Stimulated activated CD8-positive, alpha-beta memory T cell treated with anti-CD3 and anti-CD28 coated beads, Interleukin-7, amount 100 ng/mL, for 48 hours (primary cell): ENCODE results near the gene TJAP1.
"Not testable (repeated sequence)": the region's sequence is repeated elsewhere in the genome, so short reads cannot be mapped to it uniquely, and the experiment has no call there.

Experiments
- DNase-seq, 2 donors: peaks; one replicate each; pipeline ENCODE4 v3.0.0-alpha.2; 2020; ENCODE audit warnings: low read depth in 1 of 2; ENCODE audit errors: extremely low read depth in 1 of 2

The TJAP1 gene

GRCh38 chr6:43451939-43452338 lies 25.4 kb upstream of the TJAP1 start:
- DNase-seq, result no peak

DNA sequence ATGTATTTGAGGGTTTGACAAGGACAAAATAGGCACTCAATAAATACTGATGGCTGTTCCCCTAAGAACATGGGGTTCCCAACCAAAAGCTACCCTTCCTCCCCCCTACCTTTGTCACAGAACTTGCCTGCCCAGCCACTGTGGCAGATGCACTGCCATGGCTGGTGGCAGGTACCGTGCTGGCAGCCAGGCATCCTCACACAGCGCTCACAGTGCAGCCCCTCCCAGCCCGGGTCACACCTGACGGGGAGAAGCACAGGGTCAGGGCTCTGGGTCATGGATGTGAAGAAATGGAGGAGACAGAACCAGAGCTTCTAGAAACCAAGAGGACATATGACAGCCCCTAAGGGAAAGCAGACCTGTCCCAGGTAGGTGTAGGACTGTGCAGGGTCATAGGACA lies 24.5 kb upstream of the TJAP1 start:
- no peak for DNase-seq

DNA sequence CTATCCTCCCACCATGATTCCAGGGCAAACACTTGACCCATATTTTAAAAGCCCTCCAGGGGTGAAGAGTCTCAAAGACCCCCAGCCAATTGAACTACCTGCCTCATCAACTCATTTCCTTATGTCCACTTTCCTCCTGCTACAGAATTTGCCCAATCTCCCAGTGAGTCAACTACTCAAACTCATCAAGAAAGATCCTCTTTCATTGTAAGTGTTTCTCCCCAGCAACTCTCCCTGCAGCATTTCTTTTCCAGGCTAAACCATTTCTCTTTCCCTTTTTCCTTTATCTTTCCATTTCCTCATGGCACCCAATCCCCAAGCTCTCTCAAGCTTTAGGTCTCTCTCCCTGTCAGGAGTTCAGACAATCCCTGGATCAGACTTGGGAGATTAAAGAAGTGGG lies 23.5 kb upstream of the TJAP1 start:
- DNase-seq, result no peak

DNA sequence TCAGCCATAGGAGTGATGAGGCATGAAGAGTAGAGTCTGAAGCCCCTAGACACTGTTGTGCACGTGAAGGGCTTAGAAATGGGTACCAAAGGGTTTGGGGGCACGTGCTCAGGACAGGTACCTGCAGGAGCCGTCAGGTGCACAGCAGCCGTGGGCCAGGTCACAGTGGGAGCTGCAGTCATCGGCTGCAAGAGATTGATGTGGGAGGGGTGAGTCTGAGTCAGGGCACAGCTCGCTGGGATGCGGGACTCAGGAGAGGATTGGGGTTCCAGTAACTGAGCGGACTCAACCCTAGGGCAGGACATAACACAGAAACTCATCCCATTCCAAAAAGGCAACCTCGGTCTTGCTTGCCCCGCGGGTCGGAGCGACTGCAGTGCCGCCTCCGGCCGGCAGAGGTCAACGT lies 23.1 kb upstream of the TJAP1 start:
- DNase-seq, result peak; percentile 33 to 38

- DNase-seq, result no peak
Measured at GRCh38 chr6:43454696-43455530, 22.5 kb upstream of the TJAP1 start.

- peak in 1 of 2 donors; percentile 44 for DNase-seq
Measured at GRCh38 chr6:43455531-43456428, 21.6 kb upstream of the TJAP1 start, which contains the start of gene DLK2. Gene DLK2 (minus strand): TSS chr6:43455548. CDS start chr6:43454825, 723 bp downstream.

- DNase-seq, result no peak
Measured at GRCh38 chr6:43457643-43458042, 19.7 kb upstream of the TJAP1 start.

GRCh38 chr6:43458154-43458553 lies 19.2 kb upstream of the TJAP1 start:
- DNase-seq, result not testable (repeated sequence)

- no peak for DNase-seq
Measured at GRCh38 chr6:43459535-43459934, 17.8 kb upstream of the TJAP1 start.

- DNase-seq, result no peak
Measured at GRCh38 chr6:43460032-43460431, 17.3 kb upstream of the TJAP1 start.

- no peak for DNase-seq
Measured at GRCh38 chr6:43461936-43462335, 15.4 kb upstream of the TJAP1 start.

- DNase-seq, result no peak
Measured at GRCh38 chr6:43464337-43464736, 13.0 kb upstream of the TJAP1 start.

DNA sequence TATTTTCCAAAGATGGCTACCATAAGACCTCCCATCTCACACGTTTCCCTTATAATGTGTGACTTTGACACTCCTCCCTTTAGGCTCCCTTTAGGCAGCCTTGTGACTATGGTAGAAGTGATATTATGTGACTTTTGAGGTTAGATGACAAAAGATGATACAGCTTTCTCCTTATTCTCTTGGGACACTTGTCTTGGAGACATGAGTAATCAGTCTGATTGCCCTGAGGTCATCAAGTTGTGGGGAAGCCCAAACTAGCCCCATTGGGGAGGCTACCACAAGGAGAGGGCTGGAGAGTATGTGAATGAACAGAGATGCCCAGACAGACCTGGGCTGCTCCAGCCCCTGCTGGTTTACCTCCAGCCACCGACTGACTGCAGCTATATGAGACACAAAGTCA lies 11.4 kb upstream of the TJAP1 start:
- no peak for DNase-seq

DNA sequence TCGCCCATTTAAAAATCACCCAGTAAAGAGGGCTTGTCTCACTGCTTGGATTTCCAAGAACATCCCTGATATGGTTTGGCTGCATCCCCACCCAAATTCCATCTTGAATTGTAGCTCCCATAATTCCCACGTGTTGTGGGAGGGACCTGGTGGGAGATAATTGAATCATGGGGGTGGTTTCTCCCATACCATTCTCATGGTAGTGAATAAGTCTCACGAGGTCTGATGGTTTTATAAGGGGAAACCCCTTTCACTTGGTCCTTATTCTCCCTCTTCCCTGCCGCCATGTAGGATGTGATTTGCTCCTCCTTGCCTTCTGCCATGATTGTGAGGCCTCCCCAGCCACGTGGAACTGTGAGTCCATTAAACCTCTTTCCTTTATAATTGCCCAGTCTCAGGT lies 10.1 kb upstream of the TJAP1 start:
- DNase-seq, result not testable (repeated sequence)

DNA sequence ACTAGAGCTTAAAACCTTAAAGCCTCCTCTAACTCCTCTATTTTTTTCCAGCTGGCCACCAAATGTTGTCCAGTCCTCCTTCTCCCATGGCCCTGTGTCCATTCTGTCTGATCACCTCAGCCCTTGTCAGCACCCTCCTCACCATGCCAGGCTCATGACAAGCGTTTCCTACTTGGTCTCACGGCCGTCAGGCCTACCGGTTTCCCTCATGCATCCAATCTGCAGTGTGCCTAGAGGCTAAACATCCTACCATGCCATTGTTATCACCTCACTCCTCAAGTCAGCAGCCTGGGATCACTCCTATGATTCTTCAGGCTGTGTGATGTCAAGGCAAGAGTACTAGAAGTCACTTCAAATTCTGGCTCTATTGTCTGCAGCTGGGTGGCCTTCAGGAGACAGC lies 9.6 kb upstream of the TJAP1 start:
- no peak for DNase-seq

- no peak for DNase-seq
Measured at GRCh38 chr6:43468240-43468639, 9.1 kb upstream of the TJAP1 start.

DNA sequence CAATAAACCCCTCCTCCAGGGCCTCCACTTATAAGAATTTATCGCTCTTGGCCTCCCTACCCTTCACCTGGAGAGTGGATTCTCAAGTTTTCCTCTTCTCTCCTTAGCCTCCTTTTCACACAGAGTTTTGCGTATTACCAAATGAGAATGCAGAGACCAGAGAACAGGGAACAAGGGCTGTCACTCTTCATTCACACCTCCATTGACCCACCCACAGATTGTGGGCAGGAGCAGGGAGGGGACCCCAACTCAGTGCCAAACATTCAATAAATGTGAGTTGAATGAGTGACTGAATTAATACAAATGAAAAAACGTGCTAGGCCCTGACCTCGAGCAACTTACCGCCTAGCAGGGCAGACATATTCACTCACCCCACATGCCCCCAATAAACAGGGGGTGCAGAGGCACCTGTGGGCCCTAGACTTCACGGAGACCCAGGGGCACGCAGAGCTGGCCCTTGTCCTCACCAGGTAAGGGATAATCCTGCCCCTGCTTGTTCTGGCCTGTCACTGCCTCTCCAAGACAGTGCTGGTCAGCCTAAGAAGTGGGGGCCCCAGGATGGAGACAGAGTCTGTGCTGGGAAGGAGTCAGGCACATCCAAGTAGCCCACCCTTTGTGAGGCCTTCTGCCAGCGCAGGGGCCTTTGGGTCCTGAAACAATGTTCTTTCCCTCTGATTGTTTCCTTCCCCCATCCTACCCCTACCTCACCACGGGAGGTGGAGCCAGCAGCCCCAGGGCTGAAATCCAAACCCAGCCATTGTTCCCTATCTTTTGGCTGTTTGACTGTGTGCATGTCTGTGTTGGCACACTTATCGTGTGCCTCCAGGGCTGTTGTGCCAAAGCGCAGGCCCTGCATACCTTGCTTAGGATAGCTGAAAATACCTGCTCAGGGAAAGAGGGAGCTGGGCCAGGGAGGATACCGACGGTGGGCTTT lies 8.4 kb upstream of the TJAP1 start:
- DNase-seq, result no peak

DNA sequence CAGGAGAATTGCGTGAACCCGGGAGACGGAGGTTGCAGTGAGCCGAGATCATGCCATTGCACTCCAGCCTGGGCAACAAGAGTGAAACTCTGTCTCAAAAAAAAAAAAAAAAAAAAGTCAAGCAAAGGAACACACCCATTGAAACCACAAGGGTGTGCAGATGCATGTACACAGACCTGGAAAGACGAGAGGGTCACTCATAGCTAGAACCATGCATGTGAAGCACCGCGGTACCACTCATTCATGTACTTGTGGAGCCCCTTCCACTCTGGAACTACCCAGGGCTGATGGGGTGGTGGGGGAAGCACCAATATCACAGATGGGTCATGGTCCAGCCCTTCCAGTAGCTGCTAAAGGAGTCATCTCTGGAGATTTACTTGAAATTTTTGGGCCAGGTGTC lies 7.4 kb upstream of the TJAP1 start:
- no peak for DNase-seq

DNA sequence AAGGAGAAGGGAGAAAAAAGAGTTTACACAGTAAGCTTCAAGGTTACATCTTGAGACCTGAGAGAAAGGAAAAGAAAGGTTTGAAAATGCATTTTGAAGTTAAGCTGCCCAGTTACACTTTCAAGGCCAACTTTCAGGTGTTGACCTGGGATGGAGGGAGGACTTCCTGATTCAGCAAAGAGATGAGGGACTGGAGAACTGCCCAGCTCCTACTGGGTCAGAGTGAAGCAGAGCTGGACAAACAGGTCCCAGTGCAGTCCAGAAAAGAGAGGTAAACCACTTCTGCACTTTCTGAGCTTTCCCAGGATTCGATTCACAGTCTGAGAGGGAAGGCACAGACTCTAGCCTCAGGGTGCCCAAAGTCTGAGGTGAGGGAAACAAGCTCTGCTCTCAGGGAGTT lies 6.0 kb upstream of the TJAP1 start:
- DNase-seq, result no peak

DNA sequence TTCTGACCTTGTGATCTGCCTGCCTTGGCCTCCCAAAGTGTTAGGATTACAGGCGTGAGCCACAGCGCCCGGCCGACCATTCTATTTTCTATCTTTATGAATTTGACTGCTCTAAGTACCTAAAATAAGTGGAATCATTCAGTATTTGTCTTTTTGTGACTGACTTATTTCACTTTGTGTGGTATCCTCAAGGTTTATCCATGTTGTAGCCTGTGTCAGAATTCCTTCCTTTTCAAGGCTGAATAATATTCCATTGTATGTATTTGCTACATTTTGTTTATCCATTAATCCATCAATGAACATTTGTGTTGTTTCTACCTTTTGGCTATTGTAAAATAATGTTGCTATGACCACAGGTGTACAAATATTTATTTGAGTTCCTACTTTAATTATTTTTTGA lies 4.9 kb upstream of the TJAP1 start:
- DNase-seq, result no peak

GRCh38 chr6:43475516-43475915 lies 1.9 kb upstream of the TJAP1 start:
- no peak for DNase-seq
